GM19035 (cell line): ENCODE data around the gene APLN.

Experiments used
- ATAC-seq: cut with Tn5 transposase; IDR thresholded peaks from one replicate; pipeline ENCODE4 v1.9.1; 2021; ENCODE audit not compliant: unreplicated experiment

The APLN gene

GRCh38 chrX:129599499-129599898 is 55.3 kb downstream of the APLN start:
- no peak for ATAC-seq

GRCh38 chrX:129597905-129598304 is 56.9 kb downstream of the APLN start:
- no peak for ATAC-seq

- no peak for ATAC-seq
These were observed 58.7 kb downstream of the APLN start for GRCh38 chrX:129596077-129596476.
